Uterus (tissue), 4 donors: Measurements from ENCODE around the gene RXFP3. TPM values are rescaled to one million over a fixed set of nuclear protein-coding genes. Genes with fewer than 3 reads are reported as not detected.
"Not testable (repeated sequence)": the region's sequence is repeated elsewhere in the genome, so short reads cannot be mapped to it uniquely, and the experiment has no call there.

Source experiments
- DNase-seq, 2 donors: peaks; one replicate each; pipeline ENCODE4 v3.0.0-alpha.2; 2019 to 2020
- H3K27ac ChIP-seq, 2 donors: fragments of 200-600 bp; sonication (generic); 1 replicate in 1 of 2; 2 replicates in 1 of 2; pipeline ENCODE4 v1.5.1; 2016 to 2018
- H3K27me3 ChIP-seq, 2 donors: fragments of 200-600 bp; sonication (generic); one replicate each; pipeline ENCODE4 v1.5.1; 2018 to 2019; ENCODE audit warnings: control low read depth in 1 of 2
- H3K36me3 ChIP-seq, 2 donors: fragments of 200-600 bp; sonication (generic); one replicate each; pipeline ENCODE4 v1.5.1; 2019; ENCODE audit warnings: control low read depth in 1 of 2
- H3K4me1 ChIP-seq, 2 donors: fragments of 200-600 bp; sonication (generic); one replicate each; pipeline ENCODE4 v1.5.1; 2018 to 2019; ENCODE audit warnings: control low read depth in 1 of 2
- H3K4me3 ChIP-seq, 2 donors: fragments of 200-600 bp; sonication (generic); 1 replicate in 1 of 2; 2 replicates in 1 of 2; pipeline ENCODE4 v1.5.1; 2018 to 2019; ENCODE audit warnings: mild to moderate bottlenecking in 1 of 2
- H3K9me3 ChIP-seq, 2 donors: fragments of 200-600 bp; sonication (generic); one replicate each; pipeline ENCODE4 v1.5.1; 2019; ENCODE audit warnings: control low read depth in 1 of 2
- CTCF ChIP-seq, 4 experiments: fragments of 200-600 bp in 2 of 4; fragments of 450-650 bp in 2 of 4; sonication (generic) in 2 of 4; IDR thresholded peaks; one replicate each; pipeline ENCODE4 v1.5.1; 2016 to 2019; ENCODE audit warnings: antibody characterized with exemption in 4 of 4, mild to moderate bottlenecking in 2 of 4, moderate library complexity in 1 of 4
- POLR2A ChIP-seq, 2 donors: fragments of 450-650 bp; IDR thresholded peaks; one replicate each; pipeline ENCODE4 v1.6.1; 2016; ENCODE audit warnings: antibody characterized with exemption in 2 of 2, mild to moderate bottlenecking in 1 of 2, moderate library complexity in 1 of 2
- intact Hi-C: fragments of 100-400 bp; cut with DNase I; formaldehyde crosslinking; loops from one replicate; pipeline ENCODE4 v1.15.1; 2023; ENCODE audit warnings: low total_unique reads
- total RNA-seq, 4 donors: library from RNA; depleted of rRNA in 3 of 4; stranded (reverse); fragments of >200 nt in 3 of 4; gene quantifications; one replicate each; pipeline versions ENCODE4 v1.1.0 to v1.2.4, GENCODE V29; 2014 to 2023
- donor health status: DM: yes; HTN: yes; CAD: no.

RXFP3 gene
- total RNA-seq, 4 donors from 2014 or later: not detected

- Histone ChIP-seq H3K4me3 (no peak overlapping the region), H3K4me1 (peaks cover 0 to 7% of the 10 kb centered on the region in 2 donors), H3K36me3 (no peaks in the 10 kb centered on the region), H3K9me3 (no peaks in the 10 kb centered on the region), H3K27ac (no peak overlapping the region), H3K27me3 (peaks cover 8 to 23% of the 10 kb centered on the region in 2 donors)
- intact Hi-C loops: loop anchor here (10.0 kb wide), 1 partner anchor 494 kb away; the partner anchor contains the start of gene TARS1
- no peak for TF ChIP-seq POLR2A (IDR thresholded peaks at IDR 0.05)
- no peak for TF ChIP-seq CTCF (IDR thresholded peaks at IDR 0.05)
- DNase-seq: no peak
These were observed 2.7 kb downstream of the RXFP3 start for GRCh38 chr5:33938881-33939280.

DNA sequence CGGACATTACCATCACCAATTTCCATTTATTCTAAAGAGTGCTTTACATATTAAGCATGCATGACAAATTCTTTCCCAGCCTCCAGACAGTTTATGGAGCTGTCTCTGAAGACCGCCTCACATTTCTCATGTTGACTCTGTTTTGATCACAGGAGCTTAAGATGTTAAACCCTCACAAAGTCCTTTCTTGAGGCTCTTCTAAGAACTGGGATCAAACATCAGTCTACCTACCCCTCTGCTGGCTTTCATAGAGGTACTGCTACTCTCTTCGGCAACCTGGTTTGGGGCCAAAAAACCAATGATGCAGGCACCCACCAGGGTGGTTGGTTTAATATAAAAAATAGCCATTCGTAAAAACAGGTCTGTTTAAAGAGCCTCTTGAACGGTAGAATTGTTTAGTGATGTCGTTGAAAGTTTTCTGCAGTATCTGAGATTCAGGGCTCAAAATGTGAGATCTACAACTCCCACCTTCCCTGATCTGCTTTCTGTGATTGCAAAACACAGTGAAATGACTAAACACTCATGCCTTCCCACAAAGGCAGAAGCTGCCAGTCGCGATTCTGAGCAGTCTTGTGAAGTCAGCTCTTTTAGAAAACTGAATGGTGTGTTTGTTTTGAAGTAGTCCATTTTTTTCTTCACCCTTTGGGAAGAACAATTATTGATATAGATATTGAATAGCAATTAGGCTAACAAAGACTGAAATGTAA is 3.5 kb downstream of the RXFP3 start:
- intact Hi-C loops: loop anchor here (10.0 kb wide), 1 partner anchor 495 kb away; the partner anchor contains the start of gene TARS1

GRCh38 chr5:33941090-33941489 is 4.9 kb downstream of the RXFP3 start:
- intact Hi-C loops: no loop called here
- peaks cover 8 to 18% of the 10 kb centered on the region in 2 donors for H3K27me3 ChIP-seq
- TF ChIP-seq CTCF (IDR thresholded peaks at IDR 0.05) (no peak), POLR2A (IDR thresholded peaks at IDR 0.05) (no peak)
- H3K4me3 ChIP-seq: no peak overlapping the region
- no peak overlapping the region for H3K27ac ChIP-seq
- H3K36me3 ChIP-seq: no peaks in the 10 kb centered on the region
- H3K4me1 ChIP-seq: peaks cover 0 to 7% of the 10 kb centered on the region in 2 donors
- no peaks in the 10 kb centered on the region for H3K9me3 ChIP-seq
- no peak for DNase-seq

More for the DNA sequence above, 3.5 kb downstream of the RXFP3 start:
- TF ChIP-seq POLR2A (IDR thresholded peaks at IDR 0.05) (no peak), CTCF (IDR thresholded peaks at IDR 0.05) (no peak)
- DNase-seq: no peak
- Histone ChIP-seq H3K27ac (no peak overlapping the region), H3K27me3 (peaks cover 8 to 23% of the 10 kb centered on the region in 2 donors), H3K4me3 (no peak overlapping the region), H3K9me3 (no peaks in the 10 kb centered on the region), H3K4me1 (peaks cover 0 to 7% of the 10 kb centered on the region in 2 donors), H3K36me3 (no peaks in the 10 kb centered on the region)

DNA sequence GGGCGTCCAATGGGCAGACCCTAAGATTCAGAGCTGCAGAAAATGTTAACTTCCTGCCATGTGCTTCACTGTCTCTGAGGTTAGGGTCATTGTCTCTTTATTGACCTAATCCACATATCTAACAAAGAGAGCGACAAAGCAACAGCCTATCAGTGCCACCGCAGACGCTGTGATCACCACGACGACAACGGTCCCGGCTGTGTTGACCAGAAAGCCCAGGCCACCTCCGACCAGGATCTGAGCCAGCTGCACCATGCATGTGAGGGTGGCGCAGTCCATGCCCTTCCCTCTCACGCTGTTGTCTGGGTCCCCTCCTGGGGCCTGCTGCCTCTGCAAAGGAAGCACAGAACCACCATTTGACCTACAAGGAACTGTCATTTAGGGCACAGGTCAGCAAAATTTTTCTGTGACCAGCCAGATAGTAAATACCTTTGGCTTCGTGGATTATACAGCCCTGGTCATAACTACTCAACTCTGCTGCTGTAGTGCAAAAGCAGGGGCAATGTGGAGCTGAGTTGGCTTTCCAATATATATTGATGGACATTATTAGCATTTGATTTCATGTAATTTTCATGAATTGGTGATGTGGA is 8.5 kb downstream of the RXFP3 start:
- intact Hi-C loops: no loop called here
- Histone ChIP-seq H3K4me3 (no peak overlapping the region), H3K27me3 (no peaks in the 10 kb centered on the region), H3K27ac (no peak overlapping the region), H3K4me1 (no peaks in the 10 kb centered on the region), H3K9me3 (no peaks in the 10 kb centered on the region), H3K36me3 (no peaks in the 10 kb centered on the region)
- no peak for DNase-seq
- TF ChIP-seq CTCF (IDR thresholded peaks at IDR 0.05): no peak

DNA sequence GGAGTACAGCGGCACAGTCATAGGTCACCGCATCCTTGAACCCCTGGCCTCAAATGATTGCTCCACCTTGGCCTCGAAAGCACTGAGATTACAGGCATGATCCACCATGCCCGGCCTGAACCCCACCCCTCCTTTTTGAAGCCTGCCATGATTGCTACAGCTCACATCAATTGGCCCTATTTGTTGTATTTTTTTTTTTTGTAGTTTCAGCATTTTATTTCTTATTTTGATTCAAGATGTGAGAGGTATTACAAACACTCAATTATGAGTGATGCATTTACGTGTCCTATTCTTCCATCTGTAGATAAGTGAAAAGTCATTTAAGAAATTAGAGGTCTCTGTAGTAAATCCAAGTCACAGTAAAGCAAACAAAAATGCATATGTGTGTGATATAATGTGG is 16.0 kb downstream of the RXFP3 start:
- H3K27me3 ChIP-seq, intact Hi-C loops, H3K36me3 ChIP-seq, DNase-seq, H3K4me1 ChIP-seq, H3K9me3 ChIP-seq, H3K27ac ChIP-seq, H3K4me3 ChIP-seq: not testable (repeated sequence)
